Urinary bladder (tissue), 4 donors: ENCODE data around the gene CDC42EP3. TPM values are rescaled to one million over a fixed set of nuclear protein-coding genes. Genes with fewer than 3 reads are reported as not detected.

Experiments used
- DNase-seq: peaks from one replicate; pipeline ENCODE4 v3.0.0-alpha.2; 2015; ENCODE audit errors: extremely low spot score
- H3K27ac ChIP-seq: one replicate; pipeline ENCODE4 v1.5.1; 2013; ENCODE audit warnings: low read depth, mild to moderate bottlenecking, moderate library complexity
- H3K36me3 ChIP-seq: one replicate; pipeline ENCODE4 v1.6.1; 2013; ENCODE audit warnings: mild to moderate bottlenecking, moderate library complexity; ENCODE audit not compliant: insufficient read depth
- H3K4me1 ChIP-seq: one replicate; pipeline ENCODE4 v1.6.1; 2013; ENCODE audit warnings: mild to moderate bottlenecking, moderate library complexity; ENCODE audit not compliant: insufficient read depth
- H3K4me3 ChIP-seq: one replicate; pipeline ENCODE4 v1.5.1; 2013; ENCODE audit warnings: low read depth, low read length
- WGBS: extraction: QIAGEN DNeasy Blood & Tissue Kit; methylation state at CpG from one replicate; pipeline ENCODE4 v1.1.7; 2013; 5-methylcytosine and 5-hydroxymethylcytosine counted together
- polyA plus RNA-seq: library from polyadenylated mRNA; stranded (reverse); fragments of 200-250 nt; gene quantifications from one replicate; pipeline ENCODE4 v1.2.3, GENCODE V29; 2013
- total RNA-seq: library from RNA; depleted of rRNA; stranded (reverse); fragments of >200 nt; gene quantifications from one replicate; pipeline ENCODE4 v1.2.3, GENCODE V29; 2014
- donor health status: healthy with polysubstance abuse.
- donor health status: healthy.

The CDC42EP3 gene
- total and polyA plus RNA-seq, 2 donors: 34.3 to 94.1 TPM

GRCh38 chr2:37656512-37657423 is 14.7 kb downstream of the CDC42EP3 start:
- DNase-seq: no peak
- WGBS: 48% methylated on average over 11 of the region's 11 CpGs
- peaks cover 4% of the 10 kb centered on the region for H3K4me1 ChIP-seq

DNA sequence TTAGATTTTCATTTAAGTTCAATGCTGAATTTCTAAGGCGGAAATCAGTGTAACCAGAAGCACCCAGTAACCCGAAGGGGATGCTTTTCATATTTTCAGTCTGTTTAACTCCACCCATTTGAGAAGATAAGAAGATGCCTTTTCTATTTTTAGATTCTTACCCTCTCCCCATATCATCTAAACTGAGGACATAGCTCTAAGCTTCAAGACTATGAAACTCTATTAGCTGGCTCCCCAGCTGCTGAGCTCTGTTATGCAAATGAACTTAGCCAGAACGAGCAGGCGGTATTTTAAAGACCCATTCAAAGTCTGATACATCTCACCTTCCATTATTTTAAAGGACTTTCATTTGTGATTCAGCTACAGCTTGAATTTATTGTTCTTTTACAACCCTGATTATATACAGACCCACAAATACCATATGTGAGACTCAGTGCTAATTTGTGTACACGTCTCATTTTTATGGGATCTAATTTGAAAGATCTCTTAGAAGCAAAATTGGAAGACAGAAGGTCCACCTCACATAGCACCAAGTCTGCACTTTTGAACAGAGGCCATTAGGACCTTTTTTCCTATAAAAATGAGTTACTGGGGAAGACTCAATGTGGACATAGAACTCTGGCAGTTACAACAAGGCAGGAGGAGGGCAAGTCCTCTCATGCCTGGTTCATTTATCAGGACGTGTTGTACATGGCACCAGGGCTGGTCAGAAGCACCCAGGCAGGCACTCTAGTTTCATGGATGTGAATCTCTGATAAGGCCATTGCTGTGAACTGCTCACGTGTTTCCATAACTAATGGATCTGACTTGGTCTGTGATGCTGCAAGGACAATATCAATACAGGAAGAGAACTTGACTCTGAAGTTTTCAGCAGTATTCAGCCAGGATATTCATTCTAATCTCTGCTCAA is 16.3 kb downstream of the CDC42EP3 start:
- Histone ChIP-seq H3K4me3 (no peak overlapping the region), H3K27ac (no peak overlapping the region), H3K4me1 (peaks cover 4% of the 10 kb centered on the region), H3K36me3 (no peaks in the 10 kb centered on the region)
- no peak for DNase-seq
- WGBS: 31% methylated on average over 7 of the region's 7 CpGs

More at GRCh38 chr2:37656512-37657423, 14.7 kb downstream of the CDC42EP3 start:
- no peak overlapping the region for H3K4me3 ChIP-seq
- H3K27ac ChIP-seq: no peak overlapping the region
- H3K36me3 ChIP-seq: no peaks in the 10 kb centered on the region

DNA sequence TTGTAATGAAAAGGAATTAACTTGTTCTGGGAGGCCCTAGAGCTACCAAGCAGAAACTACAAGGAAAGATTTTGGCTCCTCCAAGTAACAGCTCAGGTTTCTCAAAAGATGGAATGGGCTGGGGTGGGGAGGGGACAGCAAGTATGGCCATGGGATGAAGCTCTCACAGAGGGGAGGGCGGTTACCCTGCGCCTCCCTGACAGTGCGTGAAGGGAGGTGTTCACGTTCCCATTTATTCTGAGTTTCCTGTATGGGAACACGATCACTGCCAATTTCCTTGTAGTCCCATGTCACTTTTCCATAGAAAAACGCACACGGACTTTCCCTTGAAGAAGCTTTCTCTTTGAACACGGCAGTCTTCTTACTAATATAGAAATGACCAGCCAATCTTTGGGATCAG is 17.0 kb downstream of the CDC42EP3 start:
- peaks cover 4% of the 10 kb centered on the region for H3K4me1 ChIP-seq
- no peak overlapping the region for H3K27ac ChIP-seq
- no peak overlapping the region for H3K4me3 ChIP-seq
- H3K36me3 ChIP-seq: no peaks in the 10 kb centered on the region
- 45% methylated on average over 8 of the region's 8 CpGs for WGBS
- no peak for DNase-seq

DNA sequence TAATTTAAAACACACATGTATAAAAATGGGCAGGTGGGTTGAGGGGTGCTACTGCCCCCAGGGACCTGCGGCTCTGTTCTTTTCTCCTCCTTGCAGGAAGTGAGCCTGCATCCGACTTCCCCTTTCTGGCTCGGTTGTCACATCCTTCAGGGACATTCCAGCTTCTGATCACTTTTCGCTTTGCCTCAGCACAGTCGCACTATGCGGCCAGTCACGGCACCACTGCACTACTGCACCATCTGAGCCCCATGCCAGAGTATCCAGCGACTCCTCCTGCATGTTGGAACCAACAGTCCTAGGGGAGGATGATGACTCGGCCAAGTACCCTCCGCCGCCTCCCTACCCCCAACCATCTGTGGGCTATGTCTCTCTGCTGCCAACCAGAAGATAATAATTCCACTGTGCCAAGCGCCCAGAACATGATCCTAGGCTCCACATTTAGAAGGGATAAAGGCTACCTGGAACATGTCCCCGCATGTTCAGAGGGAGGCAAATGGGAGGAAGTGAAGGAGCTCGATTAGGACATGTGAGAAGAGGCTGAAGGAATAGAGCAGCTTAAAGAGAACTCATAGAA is 17.6 kb downstream of the CDC42EP3 start:
- H3K4me1 ChIP-seq: peaks cover 4% of the 10 kb centered on the region
- WGBS: 61% methylated on average over 14 of the region's 14 CpGs
- DNase-seq: no peak
- no peaks in the 10 kb centered on the region for H3K36me3 ChIP-seq
- H3K27ac ChIP-seq: no peak overlapping the region
- no peak overlapping the region for H3K4me3 ChIP-seq

GRCh38 chr2:37653093-37653492 is 18.3 kb downstream of the CDC42EP3 start:
- no peaks in the 10 kb centered on the region for H3K36me3 ChIP-seq
- WGBS: 50% methylated on average over 6 of the region's 6 CpGs
- no peak overlapping the region for H3K4me3 ChIP-seq
- H3K27ac ChIP-seq: no peak overlapping the region
- no peaks in the 10 kb centered on the region for H3K4me1 ChIP-seq
- no peak for DNase-seq

DNA sequence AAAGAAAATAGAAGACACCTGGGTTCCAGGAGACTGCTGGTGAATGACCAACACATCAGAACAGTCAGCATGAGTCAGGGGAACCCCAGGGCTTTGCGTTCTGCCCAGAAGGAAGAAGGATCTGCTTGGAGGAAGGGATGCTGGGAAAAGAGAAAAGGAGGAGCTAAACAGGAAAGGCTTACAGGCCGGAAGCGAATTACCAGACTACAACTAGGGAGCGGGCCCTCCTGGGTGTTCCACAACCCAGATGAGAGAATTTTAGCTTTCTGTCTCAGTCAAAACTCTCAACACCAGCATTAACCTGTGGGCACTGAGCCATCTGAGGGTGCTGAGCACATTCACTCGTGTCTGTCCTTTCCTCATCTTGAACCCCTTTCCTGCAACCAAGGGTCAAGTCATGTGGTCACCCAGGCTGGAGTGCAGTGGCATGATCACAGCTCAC is 19.2 kb downstream of the CDC42EP3 start:
- Histone ChIP-seq H3K4me1 (no peaks in the 10 kb centered on the region), H3K27ac (no peak overlapping the region), H3K4me3 (no peak overlapping the region), H3K36me3 (no peaks in the 10 kb centered on the region)
- DNase-seq: no peak
- WGBS: 68% methylated on average over 5 of the region's 5 CpGs

DNA sequence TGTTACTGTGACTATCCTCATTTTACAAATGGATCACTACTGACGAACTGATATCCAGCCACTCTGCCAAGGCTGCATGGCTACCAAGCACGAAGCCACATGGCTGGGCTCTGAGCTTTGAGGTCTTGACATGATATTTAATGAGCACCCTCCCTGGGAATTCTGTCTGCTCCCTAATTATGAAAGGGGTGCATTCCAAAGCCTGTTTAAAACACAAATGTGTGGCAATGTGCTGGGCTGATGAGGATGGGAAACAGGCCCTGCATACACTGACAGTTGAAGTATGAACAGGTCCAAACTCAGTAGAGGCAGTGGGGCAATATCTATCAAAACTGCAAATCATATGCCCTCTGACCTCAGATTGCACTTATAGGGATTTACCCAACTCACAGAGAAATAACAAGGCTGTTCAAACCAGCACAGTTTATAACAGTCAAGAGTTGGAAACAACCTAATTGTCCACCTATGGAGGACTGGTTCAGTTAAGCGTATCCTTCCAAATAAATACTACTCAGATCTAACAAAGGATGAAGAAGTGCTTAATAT is 20.8 kb downstream of the CDC42EP3 start:
- Histone ChIP-seq H3K27ac (no peak overlapping the region), H3K4me3 (no peak overlapping the region), H3K4me1 (no peaks in the 10 kb centered on the region), H3K36me3 (no peaks in the 10 kb centered on the region)
- 79% methylated on average over 3 of the region's 3 CpGs for WGBS
- no peak for DNase-seq

DNA sequence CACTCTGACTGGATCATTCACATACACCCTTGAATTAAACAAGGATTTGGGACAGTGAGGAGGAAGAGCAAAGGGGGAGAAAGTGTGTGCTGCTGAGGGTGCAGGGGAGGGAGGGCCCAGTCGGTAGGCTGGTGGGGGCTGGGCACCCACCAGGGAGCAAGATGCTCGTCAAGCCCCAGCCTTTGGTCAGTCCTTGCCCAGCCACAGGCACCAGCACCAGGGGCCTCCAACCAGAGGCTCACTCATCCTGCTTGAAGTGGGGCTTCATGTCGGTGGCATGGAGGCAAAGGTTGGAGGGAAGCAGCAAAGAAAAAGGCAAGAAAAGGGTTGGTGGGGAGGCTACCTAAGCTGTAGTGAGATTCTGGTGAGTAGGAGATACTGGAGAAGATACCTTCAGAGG is 21.9 kb downstream of the CDC42EP3 start:
- H3K4me1 ChIP-seq: no peaks in the 10 kb centered on the region

DNA sequence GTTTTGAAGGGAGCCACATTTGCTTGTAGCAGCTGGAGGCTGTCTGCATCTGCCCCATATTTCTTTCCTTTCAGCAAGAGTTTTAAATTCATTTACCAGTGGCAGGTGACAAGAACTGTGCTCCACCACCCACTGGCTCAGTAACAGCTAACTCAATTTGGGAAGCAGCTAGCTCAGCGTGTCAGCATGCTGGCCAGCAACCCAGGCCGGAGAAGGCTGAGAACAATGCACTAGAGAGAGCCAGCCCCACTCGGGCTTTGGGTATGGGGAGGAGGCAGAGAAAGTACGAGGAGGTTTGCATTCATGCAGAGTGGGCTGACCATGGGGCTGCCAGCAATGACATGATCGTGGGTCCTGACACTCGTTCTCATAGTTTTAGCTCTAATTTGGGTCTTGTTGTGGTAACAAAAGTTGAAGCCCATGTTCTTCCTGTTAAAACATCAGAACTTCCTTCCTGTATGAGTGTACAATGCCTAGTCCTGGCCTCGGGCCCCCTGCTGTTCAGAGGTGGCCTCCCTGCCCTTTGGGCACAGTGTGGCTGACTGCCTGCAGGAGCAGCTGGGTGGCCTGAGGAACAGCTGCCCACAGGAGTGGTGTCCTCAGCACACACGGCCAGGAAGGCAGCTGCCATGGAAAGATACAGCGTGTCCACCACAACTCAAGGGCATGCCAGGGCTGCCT is 23.0 kb downstream of the CDC42EP3 start:
- WGBS: 43% methylated on average over 9 of the region's 9 CpGs
- H3K4me3 ChIP-seq: no peak overlapping the region
- peak overlapping the region; percentile 52 for H3K27ac ChIP-seq
- no peaks in the 10 kb centered on the region for H3K4me1 ChIP-seq
- no peaks in the 10 kb centered on the region for H3K36me3 ChIP-seq
- DNase-seq: no peak

More for the DNA sequence above, 21.9 kb downstream of the CDC42EP3 start:
- WGBS: 70% methylated on average over 3 of the region's 3 CpGs
- Histone ChIP-seq H3K27ac (no peak overlapping the region), H3K36me3 (no peaks in the 10 kb centered on the region), H3K4me3 (no peak overlapping the region)
- no peak for DNase-seq

GRCh38 chr2:37647971-37648330 is 23.5 kb downstream of the CDC42EP3 start:
- no peaks in the 10 kb centered on the region for H3K4me1 ChIP-seq
- no peak for DNase-seq
- H3K4me3 ChIP-seq: no peak overlapping the region
- H3K36me3 ChIP-seq: no peaks in the 10 kb centered on the region
- H3K27ac ChIP-seq: no peak overlapping the region
- WGBS: 59% methylated on average over 2 of the region's 2 CpGs

- H3K27ac ChIP-seq: no peak overlapping the region
- DNase-seq: no peak
- no peaks in the 10 kb centered on the region for H3K36me3 ChIP-seq
- H3K4me1 ChIP-seq: no peaks in the 10 kb centered on the region
- H3K4me3 ChIP-seq: no peak overlapping the region
- WGBS: 91% methylated on average over 9 of the region's 9 CpGs
Observed at GRCh38 chr2:37645836-37646235, 25.6 kb downstream of the CDC42EP3 start.

DNA sequence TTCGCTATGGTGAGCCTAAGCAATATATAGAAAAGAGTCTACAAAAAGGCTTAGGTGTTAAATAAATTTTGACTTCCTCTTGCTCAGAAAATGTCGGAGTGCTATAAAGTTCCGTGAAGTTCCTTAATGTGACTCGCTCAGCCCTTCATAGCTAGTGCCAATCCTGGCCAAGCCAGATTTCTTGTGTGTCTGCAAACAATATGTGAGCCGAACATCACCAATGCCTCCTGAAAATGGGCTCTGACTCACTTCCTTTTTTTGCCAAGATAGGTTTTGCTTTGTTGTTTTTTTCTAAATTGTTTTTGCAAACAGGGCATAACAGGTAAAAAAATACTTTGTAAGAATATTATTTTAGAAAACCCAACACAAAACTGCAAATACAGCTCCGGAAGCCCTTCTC is 26.1 kb downstream of the CDC42EP3 start:
- no peak for DNase-seq
- Histone ChIP-seq H3K4me3 (no peak overlapping the region), H3K4me1 (no peaks in the 10 kb centered on the region), H3K27ac (no peak overlapping the region), H3K36me3 (no peaks in the 10 kb centered on the region)
- 68% methylated on average over 6 of the region's 6 CpGs for WGBS

DNA sequence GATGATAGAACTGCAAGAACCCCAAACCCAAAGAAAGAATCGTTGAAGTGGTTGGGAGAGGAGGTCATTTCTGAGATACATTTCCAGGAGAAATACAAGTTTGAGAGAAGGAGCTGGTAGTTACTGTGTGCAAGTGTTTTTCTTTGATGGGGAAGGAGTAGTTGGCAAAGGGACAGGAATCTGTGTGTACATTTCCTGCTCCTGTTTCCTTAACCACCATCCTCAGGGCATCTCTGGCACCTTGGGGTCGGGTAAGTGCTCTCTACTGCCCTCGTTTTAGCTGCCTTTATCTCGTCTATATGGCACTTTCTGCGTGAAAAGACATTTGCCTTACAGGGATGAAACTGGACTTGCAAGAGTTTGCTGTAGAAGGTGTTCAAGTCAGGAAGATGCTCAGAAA is 27.3 kb downstream of the CDC42EP3 start:
- Histone ChIP-seq H3K4me3 (no peak overlapping the region), H3K27ac (no peak overlapping the region), H3K36me3 (no peaks in the 10 kb centered on the region), H3K4me1 (no peaks in the 10 kb centered on the region)
- DNase-seq: no peak
- WGBS: 76% methylated on average over 5 of the region's 5 CpGs
